CD14-positive monocyte (primary cell): ENCODE results near the gene UPK1B. TPM values are rescaled to one million over a fixed set of nuclear protein-coding genes. Genes with fewer than 3 reads are reported as not detected.
"Not testable (repeated sequence)": the region's sequence is repeated elsewhere in the genome, so short reads cannot be mapped to it uniquely, and the experiment has no call there.

Experiments used
- DNase-seq, 3 donors: peaks; one replicate each; pipeline ENCODE4 v3.0.0-alpha.2; 2011 to 2022
- H2AFZ ChIP-seq: 2 replicates; pipeline ENCODE4 v1.6.0; 2012; ENCODE audit warnings: mild to moderate bottlenecking, low read depth, low read length, inconsistent platforms; ENCODE audit not compliant: insufficient read depth, poor library complexity, severe bottlenecking
- H3K27ac ChIP-seq, 2 donors: 1 replicate in 1 of 2; 2 replicates in 1 of 2; pipeline ENCODE4 v1.5.1; 2012 to 2013; ENCODE audit warnings: low read length in 2 of 2, control low read depth in 1 of 2, inconsistent platforms in 1 of 2, low read depth in 1 of 2, mild to moderate bottlenecking in 1 of 2
- H3K27me3 ChIP-seq, 2 donors: one replicate each; pipeline versions ENCODE4 v1.6.0 to v1.6.1; 2011 to 2013; ENCODE audit warnings: low read length in 2 of 2; ENCODE audit not compliant: control insufficient read depth in 2 of 2, insufficient read depth in 2 of 2
- H3K36me3 ChIP-seq, 2 donors: replicated peaks in 1 of 2; 1 replicate in 1 of 2; 2 replicates in 1 of 2; pipeline versions ENCODE4 v1.5.1 to v1.6.1; 2012 to 2013; ENCODE audit warnings: low read length in 2 of 2, control low read depth in 1 of 2, inconsistent platforms in 1 of 2, mild to moderate bottlenecking in 1 of 2; ENCODE audit not compliant: insufficient read depth in 2 of 2, control insufficient read depth in 1 of 2
- H3K4me1 ChIP-seq, 2 donors: 1 replicate in 1 of 2; 2 replicates in 1 of 2; pipeline versions ENCODE4 v1.5.1 to v1.6.1; 2012 to 2013; ENCODE audit warnings: low read length in 2 of 2, control low read depth in 1 of 2, inconsistent platforms in 1 of 2, mild to moderate bottlenecking in 1 of 2, moderate library complexity in 1 of 2; ENCODE audit not compliant: insufficient read depth in 2 of 2, control insufficient read depth in 1 of 2
- H3K4me2 ChIP-seq: replicated peaks from 2 replicates; pipeline ENCODE3; 2012; ENCODE audit warnings: low read length, moderate library complexity, mild to moderate bottlenecking; ENCODE audit not compliant: poor library complexity, severe bottlenecking; ENCODE audit errors: extremely low read depth
- H3K4me3 ChIP-seq, 3 experiments: fragments of 200-600 bp in 1 of 3; sonication (generic) in 1 of 3; replicated peaks in 1 of 3; 1 replicate in 2 of 3; 2 replicates in 1 of 3; pipeline ENCODE4 v1.5.1; 2011 to 2013; ENCODE audit warnings: low read length in 3 of 3, mild to moderate bottlenecking in 3 of 3, control low read depth in 2 of 3, low read depth in 2 of 3, inconsistent platforms in 1 of 3, moderate library complexity in 1 of 3
- H3K79me2 ChIP-seq: 2 replicates; pipeline ENCODE4 v1.6.0; 2012; ENCODE audit warnings: mild to moderate bottlenecking, control low read depth, inconsistent platforms, low read length, moderate library complexity; ENCODE audit not compliant: insufficient read depth
- H3K9ac ChIP-seq: 2 replicates; pipeline ENCODE4 v1.6.0; 2017; ENCODE audit warnings: low read length, mild to moderate bottlenecking; ENCODE audit not compliant: insufficient read depth, poor library complexity, severe bottlenecking
- H3K9me3 ChIP-seq, 2 donors: replicated peaks in 1 of 2; 1 replicate in 1 of 2; 2 replicates in 1 of 2; pipeline versions ENCODE4 v1.5.1 to v1.6.1; 2012 to 2013; ENCODE audit warnings: low read length in 2 of 2, control low read depth in 1 of 2; ENCODE audit not compliant: control insufficient read depth in 1 of 2, insufficient read depth in 1 of 2
- H4K20me1 ChIP-seq: 2 replicates; pipeline ENCODE4 v1.6.0; 2012; ENCODE audit warnings: mild to moderate bottlenecking, low read length, control low read depth, moderate library complexity; ENCODE audit not compliant: insufficient read depth
- H3K27ac Mint-ChIP-seq, 7 donors: one replicate each; pipeline ENCODE4 v1.8.0; 2020; ENCODE audit warnings: mild to moderate bottlenecking in 7 of 7, mixed read lengths in 7 of 7, moderate library complexity in 6 of 7, inconsistent platforms in 2 of 7
- H3K27me3 Mint-ChIP-seq, 3 donors: one replicate each; pipeline ENCODE4 v1.8.0; 2021 to 2022; ENCODE audit warnings: low read depth in 3 of 3, mild to moderate bottlenecking in 3 of 3, mixed read lengths in 3 of 3, moderate library complexity in 3 of 3, inconsistent platforms in 1 of 3
- H3K36me3 Mint-ChIP-seq, 2 donors: one replicate each; pipeline ENCODE4 v1.8.0; 2020; ENCODE audit warnings: mixed read lengths in 2 of 2, inconsistent platforms in 1 of 2, mild to moderate bottlenecking in 1 of 2
- H3K4me1 Mint-ChIP-seq: one replicate; pipeline ENCODE4 v1.8.0; 2020; ENCODE audit warnings: mild to moderate bottlenecking, mixed read lengths
- H3K4me3 Mint-ChIP-seq, 2 donors: one replicate each; pipeline ENCODE4 v1.8.0; 2020; ENCODE audit warnings: mild to moderate bottlenecking in 2 of 2, mixed read lengths in 2 of 2, moderate library complexity in 1 of 2
- H3K9me3 Mint-ChIP-seq, 7 donors: one replicate each; pipeline ENCODE4 v1.8.0; 2020 to 2022; ENCODE audit warnings: mixed read lengths in 7 of 7, mild to moderate bottlenecking in 6 of 7, moderate library complexity in 6 of 7, inconsistent platforms in 2 of 7
- WGBS: methylation state at CpG from one replicate; pipeline ENCODE4 v1.1.5; 2013; ENCODE audit warnings: missing lambda C conversion rate; ENCODE audit not compliant: insufficient coverage; 5-methylcytosine and 5-hydroxymethylcytosine counted together
- intact Hi-C, 2 donors: fragments of 100-400 bp; cut with micrococcal nuclease; formaldehyde crosslinking; loops; one replicate each; pipeline versions ENCODE4 v1.15.0 to v1.15.1; 2023
- polyA plus RNA-seq, 3 donors: library from polyadenylated mRNA; depleted of rRNA in 1 of 3; unstranded in 2 of 3; stranded (reverse) in 1 of 3; fragments of 300-500 nt in 2 of 3; fragments of >200 nt in 1 of 3; fragmentation: Illumina TruSeq in 2 of 3; gene quantifications; 1 replicate in 2 of 3; 2 replicates in 1 of 3; pipeline ENCODE4 v1.2.3, GENCODE V29; 2012 to 2021
- TF ChIP-seq, protein P1 (sequence below): fragments of 200-600 bp; IDR thresholded peaks from one replicate; pipeline ENCODE4 v1.8.0; 2022; ENCODE audit warnings: antibody characterized with exemption, mild to moderate bottlenecking

Gene UPK1B
- polyA plus RNA-seq, 3 donors: not detected

DNA sequence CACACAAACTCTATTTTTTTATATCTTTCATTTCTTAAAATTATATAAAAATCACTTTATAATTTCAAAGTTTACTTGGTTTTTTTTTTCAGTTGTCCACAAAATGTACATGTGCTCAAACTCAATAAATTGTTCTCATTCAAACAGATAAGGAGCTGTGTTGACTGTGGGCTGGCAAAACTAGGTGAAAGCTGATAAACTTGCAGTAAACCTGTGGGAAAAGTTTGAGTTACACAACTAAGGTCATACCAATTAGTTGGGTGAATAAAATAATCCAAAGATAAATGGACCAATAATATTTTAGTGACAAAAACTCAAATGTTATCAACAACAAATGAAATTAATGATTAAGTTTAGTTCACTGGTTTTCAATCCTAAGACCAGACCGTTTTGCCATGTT, 12.6 kb upstream of the UPK1B start:
- Histone ChIP-seq H3K4me1 (no peaks in the 10 kb centered on the region), H3K9ac (no peak overlapping the region), H3K9me3 (peaks cover 10 to 27% of the 10 kb centered on the region in 2 donors), H3K79me2 (no peaks in the 10 kb centered on the region), H3K4me2 (no peak overlapping the region), H3K27ac (no peak overlapping the region), H4K20me1 (no peaks in the 10 kb centered on the region), H2AFZ (no peak overlapping the region), H3K27me3 (no peaks in the 10 kb centered on the region), H3K4me3 (no peak overlapping the region), H3K36me3 (no peaks in the 10 kb centered on the region)
- Mint-ChIP-seq H3K4me3 (no peak overlapping the region), H3K36me3 (no peaks in the 10 kb centered on the region), H3K27me3 (peaks cover 0 to 2% (median 0%) of the 10 kb centered on the region in 3 donors), H3K4me1 (no peaks in the 10 kb centered on the region), H3K9me3 (peaks cover 22 to 37% (median 35%) of the 10 kb centered on the region in 7 donors), H3K27ac (no peak overlapping the region)
- TF ChIP-seq, protein P1, sequence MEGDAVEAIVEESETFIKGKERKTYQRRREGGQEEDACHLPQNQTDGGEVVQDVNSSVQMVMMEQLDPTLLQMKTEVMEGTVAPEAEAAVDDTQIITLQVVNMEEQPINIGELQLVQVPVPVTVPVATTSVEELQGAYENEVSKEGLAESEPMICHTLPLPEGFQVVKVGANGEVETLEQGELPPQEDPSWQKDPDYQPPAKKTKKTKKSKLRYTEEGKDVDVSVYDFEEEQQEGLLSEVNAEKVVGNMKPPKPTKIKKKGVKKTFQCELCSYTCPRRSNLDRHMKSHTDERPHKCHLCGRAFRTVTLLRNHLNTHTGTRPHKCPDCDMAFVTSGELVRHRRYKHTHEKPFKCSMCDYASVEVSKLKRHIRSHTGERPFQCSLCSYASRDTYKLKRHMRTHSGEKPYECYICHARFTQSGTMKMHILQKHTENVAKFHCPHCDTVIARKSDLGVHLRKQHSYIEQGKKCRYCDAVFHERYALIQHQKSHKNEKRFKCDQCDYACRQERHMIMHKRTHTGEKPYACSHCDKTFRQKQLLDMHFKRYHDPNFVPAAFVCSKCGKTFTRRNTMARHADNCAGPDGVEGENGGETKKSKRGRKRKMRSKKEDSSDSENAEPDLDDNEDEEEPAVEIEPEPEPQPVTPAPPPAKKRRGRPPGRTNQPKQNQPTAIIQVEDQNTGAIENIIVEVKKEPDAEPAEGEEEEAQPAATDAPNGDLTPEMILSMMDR: no peak
- DNase-seq: no peak
- intact Hi-C loops: no loop called here
- WGBS: no CpG with 5 or more reads among the region's 1 CpG

DNA sequence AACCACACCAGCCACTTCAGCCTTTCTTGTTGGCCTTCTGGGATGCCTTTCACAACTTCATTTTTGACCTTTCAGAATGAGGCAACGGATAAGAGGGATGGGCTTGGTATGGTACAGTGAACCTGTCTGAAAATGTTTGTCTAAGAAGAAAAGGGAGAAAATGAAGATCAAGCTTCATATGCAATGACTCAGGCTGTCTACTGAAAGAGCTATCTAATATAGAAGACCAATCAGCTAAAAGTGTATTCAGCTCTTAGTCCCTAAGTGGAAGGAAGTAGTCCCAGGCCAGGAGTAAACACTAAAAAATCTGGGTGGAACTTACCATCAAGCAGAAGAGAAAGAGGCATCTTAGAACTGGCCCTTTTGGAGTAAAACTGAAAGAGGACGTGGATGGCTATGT, 12.2 kb upstream of the UPK1B start:
- H4K20me1 ChIP-seq: no peaks in the 10 kb centered on the region
- H2AFZ ChIP-seq: no peak overlapping the region
- no peaks in the 10 kb centered on the region for H3K4me1 ChIP-seq
- no peaks in the 10 kb centered on the region for H3K36me3 ChIP-seq
- intact Hi-C loops: no loop called here
- no peaks in the 10 kb centered on the region for H3K27me3 ChIP-seq
- Mint-ChIP-seq H3K9me3 (peaks cover 18 to 34% (median 31%) of the 10 kb centered on the region in 7 donors), H3K4me1 (no peaks in the 10 kb centered on the region), H3K4me3 (no peak overlapping the region), H3K27me3 (peaks cover 0 to 2% (median 0%) of the 10 kb centered on the region in 3 donors), H3K27ac (no peak overlapping the region), H3K36me3 (no peaks in the 10 kb centered on the region)
- no peak for DNase-seq
- no peak overlapping the region for H3K9ac ChIP-seq
- no peak overlapping the region for H3K27ac ChIP-seq
- no peak overlapping the region for H3K4me3 ChIP-seq
- no peaks in the 10 kb centered on the region for H3K79me2 ChIP-seq
- WGBS: no CpG with 5 or more reads among the region's 2 CpGs
- H3K9me3 ChIP-seq: peaks cover 5 to 23% of the 10 kb centered on the region in 2 donors
- H3K4me2 ChIP-seq: no peak overlapping the region
- TF ChIP-seq, protein P1: no peak

DNA sequence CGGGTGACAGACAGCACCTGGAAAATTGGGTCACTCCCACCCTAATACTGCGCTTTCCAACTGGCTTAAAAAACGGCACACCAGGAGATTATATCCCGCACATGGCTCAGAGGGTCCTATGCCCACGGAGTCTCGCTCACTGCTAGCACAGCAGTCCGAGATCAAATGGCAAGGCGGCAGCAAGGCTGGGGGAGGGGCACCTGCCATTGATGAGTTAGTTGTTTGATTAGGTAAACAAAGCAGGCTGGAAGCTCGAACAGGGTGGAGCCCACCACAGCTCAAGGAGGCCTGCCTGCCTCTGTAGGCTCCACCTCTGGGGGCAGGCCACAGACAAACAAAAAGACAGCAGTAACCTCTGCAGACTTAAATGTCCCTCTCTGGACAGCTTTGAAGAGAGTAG, 8.7 kb upstream of the UPK1B start:
- intact Hi-C loops, H3K27me3 Mint-ChIP-seq, H4K20me1 ChIP-seq, H3K27me3 ChIP-seq, H3K79me2 ChIP-seq, H3K4me2 ChIP-seq, H3K9ac ChIP-seq, H3K36me3 Mint-ChIP-seq, H3K4me1 ChIP-seq, H3K4me3 ChIP-seq, H3K4me3 Mint-ChIP-seq, H3K27ac Mint-ChIP-seq, H3K36me3 ChIP-seq, DNase-seq, H2AFZ ChIP-seq, H3K4me1 Mint-ChIP-seq, H3K9me3 ChIP-seq, H3K27ac ChIP-seq: not testable (repeated sequence)
- peaks cover 12 to 21% (median 18%) of the 10 kb centered on the region in 7 donors for H3K9me3 Mint-ChIP-seq
- 100% methylated on average over 2 of the region's 9 CpGs for WGBS
